ENCODE data around the gene BNIP3. TPM values are rescaled to one million over a fixed set of nuclear protein-coding genes. Genes with fewer than 3 reads are reported as not detected.
A peak's percentile ranks its signal among the peaks of the same experiment; 100 is the strongest.

BNIP3 gene
- total and polyA plus RNA-seq, 2 of the 8 experiments (the other 6 are each of a cell fraction or from before 2014, with no cell fraction given) = 25.8 to 58.9 TPM

DNA sequence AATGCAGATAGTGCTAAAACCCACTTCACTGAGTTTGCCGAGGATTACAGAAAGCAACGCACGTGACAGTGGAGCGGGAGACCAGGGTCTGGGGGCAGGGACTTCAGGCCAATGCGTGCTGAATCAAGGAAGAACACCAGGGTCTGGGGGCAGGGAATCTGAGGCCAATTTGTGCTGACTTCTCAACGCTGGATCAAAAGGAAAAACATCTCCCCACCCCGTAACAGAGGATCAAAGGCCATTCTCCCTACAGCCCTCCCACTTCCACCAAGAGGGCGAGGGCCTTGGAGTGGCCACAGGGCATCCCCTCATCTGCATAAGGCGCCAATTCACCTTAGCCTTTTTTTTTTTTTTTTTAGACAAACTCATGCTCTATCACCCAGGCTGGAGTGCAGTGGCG, 22.3 kb upstream of the BNIP3 start:
- no peak overlapping the region; the same call in 1 of the 2 replicates for H2BK5ac ChIP-seq (ENCODE audit: low read depth, low read length)
- H4K20me1 ChIP-seq (replicated peaks in 1 of 2; ENCODE audit: control insufficient read depth in 1 of 2, insufficient read depth in 2 of 2, low read length in 2 of 2) = no peaks in the 10 kb centered on the region
- POLR2A ChIA-PET (ENCODE audit: partially characterized antibody) = no interaction called here
- no peaks in the 10 kb centered on the region for H3K79me2 ChIP-seq (ENCODE audit: control insufficient read depth in 1 of 2, insufficient read depth in 2 of 2, low read length in 2 of 2)
- H3K23me2 ChIP-seq (ENCODE audit: low read depth, low read length) = no peaks in the 10 kb centered on the region
- H3K14ac ChIP-seq (ENCODE audit: insufficient read length) = no peak overlapping the region
- CTCF ChIA-PET (ENCODE audit: partially characterized antibody) = interaction anchor here (1.6 to 7.7 kb wide), 2 partner anchors 17 to 19 kb away, joined by 4 to 86 read pairs; no protein-coding TSS in a partner anchor
- H2AK5ac ChIP-seq (ENCODE audit: low read depth, low read length) = 0 out of 2 replicates have a peak overlapping the region, but pooled peaks have one; percentile 28
- no peaks in the 10 kb centered on the region for H3K79me1 ChIP-seq (ENCODE audit: low read depth, low read length)
- no peak overlapping the region for H3K4me2 ChIP-seq (ENCODE audit: insufficient read depth in 1 of 2, low read depth in 2 of 2, low read length in 2 of 2)
- no peak overlapping the region for H3K27ac ChIP-seq (ENCODE audit: low read depth, low read length)
- no peak overlapping the region; the same call in 1 of the 2 replicates for H2BK12ac ChIP-seq (ENCODE audit: low read depth, low read length)
- H3K4ac ChIP-seq (replicated peaks; ENCODE audit: insufficient read length, low read depth, low read length) = peak overlapping the region; percentile 44
- FAIRE-seq (no peak), DNase-seq (ENCODE audit: low read depth in 1 of 2, low spot score in 2 of 2) (no peak)
- no peak overlapping the region for H4K91ac ChIP-seq (replicated peaks; ENCODE audit: insufficient read length, low read length)
- no peak overlapping the region for H3K4me3 ChIP-seq (ENCODE audit: extremely low read depth in 1 of 4, insufficient read depth in 2 of 4, low read depth in 3 of 4, low read length in 4 of 4)
- WGBS, 2 experiments (ENCODE audit: extremely low coverage in 1 of 2, insufficient coverage in 1 of 2, insufficient read length in 1 of 2, insufficient replicate concordance in 2 of 2, low coverage in 1 of 2, low lambda C conversion rate in 2 of 2, missing lambda C conversion rate in 1 of 2) = 85% methylated on average over 10 of the region's 10 CpGs; no CpG with 5 or more reads in 1 of the 2 experiments
- no peak overlapping the region for H3K18ac ChIP-seq (ENCODE audit: extremely low read depth, low read length)
- no peak overlapping the region for H2AFZ ChIP-seq (ENCODE audit: low read length)
- 0 out of 2 replicates have a peak overlapping the region, but pooled peaks have one; percentile 80 for H2BK20ac ChIP-seq (ENCODE audit: low read length)
- H3K9ac ChIP-seq (replicated peaks in 1 of 4; ENCODE audit: extremely low read depth in 1 of 4, low read depth in 3 of 4, low read length in 3 of 4) = no peak overlapping the region
- no peak overlapping the region for H4K8ac ChIP-seq (ENCODE audit: extremely low read depth, insufficient read depth, low read length)
- H2BK120ac ChIP-seq (replicated peaks; ENCODE audit: low read depth, low read length) = peak overlapping the region; percentile 43
- H3K27me3 ChIP-seq (replicated peaks in 1 of 4; ENCODE audit: control insufficient read depth in 3 of 4, extremely low read depth in 1 of 4, insufficient read depth in 3 of 4, low read length in 3 of 4) = no peaks in the 10 kb centered on the region
- peaks cover 4 to 19% (median 11%) of the 10 kb centered on the region in 4 experiments for H3K4me1 ChIP-seq (replicated peaks in 1 of 4; ENCODE audit: control insufficient read depth in 3 of 4, insufficient read depth in 4 of 4, low read length in 3 of 4)
- no peak overlapping the region for H4K5ac ChIP-seq (ENCODE audit: insufficient read length, low read depth, low read length)
- H2BK15ac ChIP-seq (ENCODE audit: low read length) = peak overlapping the region; percentile 8; the same call in 1 of the 2 replicates
- no peak overlapping the region for H3K56ac ChIP-seq (replicated peaks; ENCODE audit: insufficient read length, low read depth, low read length)
- H3K36me3 ChIP-seq (ENCODE audit: control insufficient read depth in 2 of 4, insufficient read depth in 4 of 4, low read length in 3 of 4) = no peaks in the 10 kb centered on the region
- H3K9me3 ChIP-seq (ENCODE audit: insufficient read depth in 2 of 2, low read depth in 1 of 2, low read length in 1 of 2) = peaks cover 5 to 8% of the 10 kb centered on the region in 2 experiments; a peak in 3 of 4 replicates
- no peak overlapping the region for H3K23ac ChIP-seq (ENCODE audit: insufficient read length)
- TF ChIP-seq YY1 (IDR thresholded peaks at IDR 0.05; ENCODE audit: low read depth, low read length) (no peak), POLR2A (IDR thresholded peaks at IDR 0.05; ENCODE audit: control extremely low read depth in 1 of 2, low read depth in 2 of 2, low read length in 2 of 2) (no peak), RFX5 (IDR thresholded peaks at IDR 0.05; ENCODE audit: borderline replicate concordance, low read depth, low read length) (no peak), KDM1A (IDR thresholded peaks at IDR 0.05; ENCODE audit: borderline replicate concordance, low read length) (no peak), RAD21 (IDR thresholded peaks at IDR 0.05 in 1 of 2, conservative IDR thresholded peaks at IDR 0.05 in 1 of 2; ENCODE audit: low read depth in 2 of 2, low read length in 2 of 2) (no peak), CBX8 (IDR thresholded peaks at IDR 0.05; ENCODE audit: borderline replicate concordance, low read depth, low read length) (no peak), RXRA (IDR thresholded peaks at IDR 0.05; ENCODE audit: insufficient read depth, low read depth, low read length) (no peak), JUN (IDR thresholded peaks at IDR 0.05; ENCODE audit: low read depth, low read length) (no peak), CBX5 (IDR thresholded peaks at IDR 0.05; ENCODE audit: low read depth, low read length) (no peak), POU5F1 (IDR thresholded peaks at IDR 0.05; ENCODE audit: low read depth, low read length) (no peak), POLR2AphosphoS5 (IDR thresholded peaks at IDR 0.05; ENCODE audit: low read depth, low read length) (no peak), HDAC2 (IDR thresholded peaks at IDR 0.05; ENCODE audit: borderline replicate concordance in 1 of 2, low read depth in 2 of 2, low read length in 2 of 2) (no peak)
- TF ChIP-seq, protein P1, sequence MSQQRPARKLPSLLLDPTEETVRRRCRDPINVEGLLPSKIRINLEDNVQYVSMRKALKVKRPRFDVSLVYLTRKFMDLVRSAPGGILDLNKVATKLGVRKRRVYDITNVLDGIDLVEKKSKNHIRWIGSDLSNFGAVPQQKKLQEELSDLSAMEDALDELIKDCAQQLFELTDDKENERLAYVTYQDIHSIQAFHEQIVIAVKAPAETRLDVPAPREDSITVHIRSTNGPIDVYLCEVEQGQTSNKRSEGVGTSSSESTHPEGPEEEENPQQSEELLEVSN (IDR thresholded peaks at IDR 0.05) = no peak
